ENCODE results near the gene PACC1. TPM values are rescaled to one million over a fixed set of nuclear protein-coding genes. Genes with fewer than 3 reads are reported as not detected.

Gene PACC1
- total and polyA plus RNA-seq, 10 of the 15 experiments (the other 5 are each of a cell fraction or from before 2014, with no cell fraction given) = 16.1 to 29.7 (median 19.3) TPM

DNA sequence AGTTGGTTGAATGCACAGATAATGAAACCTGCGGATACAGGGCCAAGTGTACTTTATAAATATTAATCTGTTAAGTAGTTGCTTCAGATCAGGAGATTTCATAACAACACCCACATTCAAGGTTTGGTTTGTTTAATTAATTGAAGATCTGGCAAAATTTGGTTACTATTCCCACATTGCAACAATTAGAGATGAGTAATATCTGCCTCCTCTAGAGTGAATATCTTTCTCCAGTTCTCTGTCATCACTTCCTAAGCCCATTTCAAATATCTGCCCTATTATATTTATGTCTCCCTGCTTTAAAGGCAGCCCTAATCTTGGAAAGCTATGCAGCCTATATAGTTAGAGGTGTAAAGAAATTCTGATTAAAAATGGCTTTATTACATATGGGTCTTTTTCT lies 68.1 kb downstream of the PACC1 start (continued):
- TF ChIP-seq MEF2A (IDR thresholded peaks at IDR 0.05; ENCODE audit: insufficient read depth, low read depth, low read length) (no peak), EP300 (IDR thresholded peaks at IDR 0.05; ENCODE audit: borderline replicate concordance in 1 of 2, control insufficient read depth in 1 of 2, low read depth in 2 of 2, low read length in 2 of 2) (no peak), TBL1XR1 (IDR thresholded peaks at IDR 0.05; ENCODE audit: low read depth, low read length) (no peak)

- RAD21 ChIA-PET (ENCODE audit: unreplicated experiment) = interaction anchor here (0.8 to 2.6 kb wide), 4 partner anchors 70 to 274 kb away, joined by 3 to 18 read pairs (median 3); partner anchors contain the start of gene PACC1
- Histone ChIP-seq H4K20me1 (ENCODE audit: control insufficient read depth, insufficient read depth) (no peaks in the 10 kb centered on the region), H3K27me3 (replicated peaks in 1 of 2; ENCODE audit: control insufficient read depth in 2 of 2, insufficient read depth in 2 of 2, low read length in 1 of 2) (no peaks in the 10 kb centered on the region), H3K9ac (ENCODE audit: control insufficient read depth, insufficient read depth, low read length) (no peak overlapping the region), H2AFZ (ENCODE audit: control insufficient read depth, low read depth, low read length) (no peak overlapping the region), H3K4me1 (ENCODE audit: control insufficient read depth, insufficient read depth, low read length) (no peaks in the 10 kb centered on the region), H3K27ac (ENCODE audit: control insufficient read depth, insufficient read depth) (no peak overlapping the region), H3K9me3 (replicated peaks; ENCODE audit: control insufficient read depth, insufficient read depth, low read length) (no peaks in the 10 kb centered on the region), H3K4me2 (ENCODE audit: control insufficient read depth, insufficient read depth) (no peak overlapping the region), H3K79me2 (ENCODE audit: control insufficient read depth, insufficient read depth, low read length) (no peaks in the 10 kb centered on the region), H3K4me3 (no peak overlapping the region), H3K36me3 (ENCODE audit: control insufficient read depth in 2 of 2, insufficient read depth in 2 of 2, low read length in 1 of 2) (peaks cover 2 to 16% of the 10 kb centered on the region in 2 experiments; a peak in 3 of 4 replicates)
- FAIRE-seq (no peak), ATAC-seq (no peak), DNase-seq (ENCODE audit: low read depth, low spot score) (no peak)
- in situ Hi-C loops (cut with MboI) (no loop called here), intact Hi-C loops (cut with micrococcal nuclease; ENCODE audit: unreplicated experiment) (no loop called here)
- TF ChIP-seq JUNB (IDR thresholded peaks at IDR 0.05) = no peak
- no peak for TF ChIP-seq SRF (IDR thresholded peaks at IDR 0.05; ENCODE audit: low read depth in 2 of 2, low read length in 2 of 2)
- no peak for TF ChIP-seq SREBF1 (IDR thresholded peaks at IDR 0.05; ENCODE audit: low read length)
- no peak for TF ChIP-seq ZNF384 (IDR thresholded peaks at IDR 0.05; ENCODE audit: borderline replicate concordance, low read depth, low read length)
- no peak for TF ChIP-seq FOXK2 (IDR thresholded peaks at IDR 0.05)
- WGBS (ENCODE audit: insufficient coverage, insufficient replicate concordance, low lambda C conversion rate, missing lambda C conversion rate) = 98% methylated on average over 4 of the region's 4 CpGs
- CTCF ChIA-PET = interaction anchor here (1.4 to 3.0 kb wide), 4 partner anchors 111 to 282 kb away, joined by 7 to 14 read pairs (median 10); no protein-coding TSS in a partner anchor
- SMC1A ChIA-PET (ENCODE audit: uncharacterized antibody, unreplicated experiment) = interaction anchor here (0.9 to 2.8 kb wide), 6 partner anchors 8 to 664 kb away, joined by 3 to 12 read pairs (median 4); partner anchors contain the start of gene PACC1
- POLR2A ChIA-PET = no interaction called here
- no TSS peak for BruUV-seq (replicated peaks)
These were observed 69.8 kb downstream of the PACC1 start for GRCh38 chr1:212344905-212345304.
